HTERT RPE-1 (cell line): ENCODE data around the gene SPAG8.

Experiments used
- in situ Hi-C: fragments of 300-500 bp; cut with MboI; formaldehyde crosslinking; loops from 4 replicates; pipeline ENCODE4 v1.14.3; 2020; ENCODE audit warnings: low sequenced_read_pairs

SPAG8 gene

DNA sequence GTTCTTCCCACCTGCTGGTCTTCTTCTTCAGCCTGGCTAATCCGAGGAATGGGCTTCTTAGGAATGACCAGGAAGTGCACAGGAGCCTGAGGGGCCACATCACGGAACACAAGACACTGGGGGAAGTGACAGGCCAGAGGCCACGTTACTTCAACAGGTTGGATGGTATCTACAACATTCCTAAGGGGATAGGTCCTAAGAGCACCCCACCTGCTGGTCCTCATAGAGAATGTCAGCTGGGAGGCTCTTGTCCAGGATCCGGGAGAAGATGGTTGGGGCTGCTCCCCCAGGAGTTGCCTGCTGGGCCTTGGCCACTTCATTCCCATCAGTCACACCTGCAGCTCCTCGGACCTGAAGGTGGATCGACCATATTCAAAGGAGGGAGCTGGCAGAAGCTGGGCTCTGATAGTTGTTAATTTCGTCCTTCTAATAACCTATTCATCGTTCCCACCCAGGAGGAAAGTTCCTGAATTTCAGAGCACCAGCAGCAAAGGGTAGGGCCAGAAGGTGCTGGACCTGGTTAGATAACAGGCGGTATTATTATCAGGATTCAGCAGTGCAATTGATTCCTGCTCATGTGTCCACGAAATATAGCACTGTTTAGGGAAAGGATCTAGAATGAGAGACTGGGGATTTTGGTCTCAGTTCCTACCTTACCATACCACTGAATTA is 1.5 kb upstream of the SPAG8 start:
- in situ Hi-C loops, result no loop called here

DNA sequence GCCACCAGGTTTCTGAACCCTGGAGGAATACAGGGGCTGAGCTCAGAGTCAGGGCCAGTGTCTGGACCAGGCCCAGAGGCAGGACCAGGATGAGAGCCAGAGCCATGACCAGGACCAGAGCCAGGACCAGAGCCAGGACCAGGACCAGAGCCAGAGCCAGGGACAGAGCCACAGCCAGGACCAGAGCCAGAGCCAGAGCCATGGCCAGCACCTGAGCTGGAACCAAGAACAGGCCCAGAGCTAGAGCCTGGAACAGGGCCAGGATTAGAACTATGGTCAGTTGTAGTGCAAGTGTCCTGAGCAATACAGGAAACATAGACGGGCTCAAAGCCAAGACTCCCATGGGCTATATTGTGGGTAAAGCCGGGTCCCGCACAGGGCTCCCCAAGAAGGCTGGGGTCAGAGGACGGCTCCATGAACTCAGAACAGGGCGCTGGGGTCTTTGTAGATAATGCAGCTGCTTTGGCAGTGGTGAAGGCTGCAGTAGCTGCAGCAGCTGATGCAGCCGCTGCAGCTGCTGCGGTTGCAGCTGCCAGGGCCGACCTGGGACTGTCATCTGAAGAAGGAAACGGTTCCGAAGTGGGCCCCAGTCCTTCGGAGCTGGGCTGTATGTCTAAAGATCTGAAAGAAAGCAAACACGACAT is 559 bp downstream of the SPAG8 start:
- in situ Hi-C loops, result no loop called here

DNA sequence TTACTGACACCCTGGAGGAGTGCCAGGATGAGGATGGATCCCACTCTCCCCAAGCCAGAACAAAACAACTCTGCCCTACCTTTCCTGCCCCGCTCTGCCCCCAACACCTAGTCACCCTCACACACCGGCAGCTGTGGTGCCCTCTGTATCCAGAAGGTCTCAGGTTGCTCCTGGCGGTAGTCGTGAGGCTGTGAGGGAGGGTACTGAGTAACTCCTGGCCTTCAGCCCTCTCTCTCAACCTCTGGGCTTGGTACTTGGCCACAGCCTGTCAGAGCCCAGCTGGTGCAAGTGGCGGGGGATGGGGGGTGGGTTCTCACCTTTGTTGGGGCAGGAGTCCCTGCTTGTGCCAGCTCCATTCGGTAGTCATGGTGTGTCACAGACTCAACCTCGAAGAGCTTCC is 1.9 kb downstream of the SPAG8 start:
- in situ Hi-C loops, result no loop called here

DNA sequence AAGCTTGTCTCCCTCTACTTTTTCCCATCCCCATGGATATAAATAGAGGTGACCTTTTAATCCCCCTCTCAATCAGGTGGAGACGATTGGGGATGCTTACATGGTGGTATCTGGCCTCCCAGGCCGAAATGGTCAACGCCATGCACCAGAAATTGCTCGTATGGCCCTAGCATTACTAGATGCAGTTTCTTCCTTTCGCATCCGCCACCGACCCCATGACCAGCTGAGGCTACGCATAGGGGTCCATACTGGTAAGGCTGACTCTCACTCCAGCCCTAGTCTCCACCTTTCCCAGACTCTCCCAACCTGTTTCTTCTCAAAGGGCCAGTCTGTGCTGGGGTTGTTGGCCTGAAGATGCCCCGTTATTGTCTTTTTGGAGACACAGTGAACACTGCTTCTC is 3.6 kb downstream of the SPAG8 start:
- in situ Hi-C loops, result no loop called here

- in situ Hi-C loops, result no loop called here
These were observed 6.0 kb downstream of the SPAG8 start for GRCh38 chr9:35806101-35806500.

- in situ Hi-C loops, result no loop called here
These were observed 10.5 kb downstream of the SPAG8 start for GRCh38 chr9:35801328-35802128.

- in situ Hi-C loops, result no loop called here
These were observed 11.5 kb downstream of the SPAG8 start for GRCh38 chr9:35800530-35800929.

GRCh38 chr9:35798658-35799374 is 13.2 kb downstream of the SPAG8 start:
- in situ Hi-C loops, result no loop called here

- in situ Hi-C loops, result no loop called here
These were observed 14.6 kb downstream of the SPAG8 start for GRCh38 chr9:35797311-35798109.

- in situ Hi-C loops, result no loop called here
These were observed 16.4 kb downstream of the SPAG8 start for GRCh38 chr9:35795695-35796094.

- in situ Hi-C loops, result no loop called here
These were observed 18.6 kb downstream of the SPAG8 start for GRCh38 chr9:35793461-35793860.

DNA sequence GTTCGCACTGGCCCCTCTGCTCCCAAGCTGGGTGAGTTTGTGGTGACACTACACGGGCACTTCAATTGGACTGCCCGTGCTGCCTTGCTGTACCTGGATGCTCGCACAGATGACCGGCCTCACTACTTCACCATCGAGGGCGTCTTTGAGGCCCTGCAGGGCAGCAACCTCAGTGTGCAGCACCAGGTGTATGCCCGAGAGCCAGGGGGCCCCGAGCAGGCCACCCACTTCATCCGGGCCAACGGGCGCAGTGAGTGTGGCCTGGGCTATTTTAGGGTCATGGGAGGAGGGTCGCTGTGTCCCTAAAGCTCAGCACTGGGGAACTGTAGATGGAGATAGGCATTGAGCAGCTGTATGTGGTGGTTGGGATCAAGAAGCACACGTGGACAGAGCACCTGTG is 19.2 kb downstream of the SPAG8 start:
- in situ Hi-C loops, result no loop called here

GRCh38 chr9:35792024-35792813 is 19.8 kb downstream of the SPAG8 start:
- in situ Hi-C loops, result no loop called here

DNA sequence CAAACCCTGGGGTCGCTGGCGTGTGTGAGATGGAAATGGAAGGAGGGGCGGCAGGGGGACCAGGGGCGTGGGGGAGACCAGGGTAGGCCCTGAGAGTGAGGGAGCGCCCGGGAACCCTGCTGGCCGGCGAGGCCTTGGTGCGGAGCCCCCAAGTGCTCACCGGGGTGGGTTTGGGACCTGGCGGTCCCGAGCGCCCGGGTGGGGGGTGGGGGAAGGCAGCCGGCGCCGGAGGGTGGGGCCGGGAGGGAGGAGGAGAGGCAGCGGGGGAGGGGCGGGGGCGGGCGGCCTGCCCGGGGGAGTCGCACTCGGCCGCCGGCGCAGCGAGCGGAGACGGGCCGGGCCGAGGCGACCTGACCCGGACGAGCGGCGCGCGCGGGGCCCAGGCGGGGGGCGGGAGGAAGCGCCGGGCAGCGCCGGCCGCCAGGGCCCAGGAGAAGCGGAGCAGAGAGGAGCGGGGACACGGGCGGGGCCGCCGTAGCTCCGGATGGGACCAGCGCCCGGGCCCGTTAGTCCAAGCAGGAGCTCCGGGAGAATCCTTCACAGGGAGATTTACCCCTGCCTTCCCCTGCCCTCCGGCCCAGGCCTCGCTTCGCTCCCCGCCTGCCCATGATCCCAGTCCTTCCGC is 20.7 kb downstream of the SPAG8 start, which contains the start of gene NPR2:
Gene NPR2, plus strand, starts transcription at position 295 of the 625 bp plus-strand sequence. CDS start 818 bp downstream, outside the sequence.
- in situ Hi-C loops, result no loop called here

DNA sequence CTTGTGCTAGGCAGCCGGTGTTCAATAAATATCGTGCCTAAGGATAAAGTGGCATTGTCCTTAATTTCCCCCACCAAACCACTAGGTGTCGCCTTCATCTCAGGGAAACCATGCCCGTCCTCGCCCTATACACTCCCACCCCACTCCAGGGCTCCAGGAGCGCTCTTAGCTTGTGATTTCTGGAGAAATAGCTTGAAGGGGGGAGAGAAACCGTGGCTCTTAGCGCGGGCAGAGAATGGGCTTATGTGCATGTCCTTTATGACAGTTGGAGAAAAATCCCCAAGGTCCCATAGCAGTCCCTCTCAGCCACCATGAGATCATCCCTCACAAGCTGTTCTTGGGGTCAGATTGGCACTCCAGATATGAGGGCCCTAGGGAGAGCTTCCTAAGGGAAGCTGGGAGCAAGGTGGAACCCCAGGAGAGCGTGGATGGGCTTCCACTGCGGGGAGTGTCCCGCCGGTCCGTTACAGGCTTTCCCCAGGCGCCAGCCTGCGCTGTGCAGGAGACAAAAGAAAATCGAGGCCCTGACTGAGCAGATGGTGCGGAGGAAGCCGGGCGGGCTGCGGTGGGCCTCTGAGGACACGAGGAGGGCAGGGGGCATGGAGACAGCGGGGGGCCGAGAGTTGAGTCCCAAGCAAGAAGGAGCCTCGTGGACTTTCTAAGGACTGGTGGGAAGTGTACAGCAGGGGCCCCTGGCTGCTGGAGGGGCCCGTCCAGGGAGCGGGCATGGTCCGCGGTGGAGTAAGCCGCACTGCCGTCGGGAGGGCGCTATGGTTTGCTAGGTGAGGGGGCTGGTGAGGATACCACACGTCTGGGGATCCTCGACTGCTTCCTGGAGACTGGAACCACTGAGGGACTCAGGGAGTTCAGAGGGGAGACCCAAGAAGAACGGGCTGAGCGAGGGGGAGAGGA is 21.4 kb downstream of the SPAG8 start:
- in situ Hi-C loops, result no loop called here

GRCh38 chr9:35790025-35790384 is 22.1 kb downstream of the SPAG8 start:
- in situ Hi-C loops, result no loop called here

DNA sequence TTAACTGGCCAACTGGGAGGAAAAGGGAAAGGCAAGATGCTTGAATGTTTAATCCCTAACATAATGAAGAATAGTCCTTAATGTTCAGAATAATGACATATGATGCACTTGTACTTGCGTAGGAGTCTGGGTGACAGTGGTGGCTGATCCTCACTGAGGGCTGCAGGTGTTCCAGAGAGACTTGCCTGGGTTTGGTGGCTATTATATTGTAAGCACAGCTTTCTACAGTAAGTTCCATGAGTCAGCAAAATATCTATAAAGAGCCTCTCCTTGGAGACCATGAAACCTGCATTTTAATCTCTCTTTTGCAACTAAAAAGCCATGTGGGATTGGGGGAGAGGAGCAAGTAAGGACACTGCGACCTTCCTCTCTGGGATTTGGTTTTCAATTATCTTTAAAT is 22.5 kb downstream of the SPAG8 start:
- in situ Hi-C loops, result no loop called here

GRCh38 chr9:35783418-35783817 is 28.6 kb downstream of the SPAG8 start:
- in situ Hi-C loops, result no loop called here
